HG03442 (cell line): ENCODE results near the gene TP53.

Source experiments
- ATAC-seq: cut with Tn5 transposase; IDR thresholded peaks from one replicate; pipeline ENCODE4 v1.9.1; 2021; ENCODE audit warnings: mild to moderate bottlenecking, moderate library complexity; ENCODE audit not compliant: unreplicated experiment

Gene TP53

GRCh38 chr17:7707446-7707845 is 20.2 kb upstream of the TP53 start:
- ATAC-seq = no peak

GRCh38 chr17:7706631-7707354 is 19.5 kb upstream of the TP53 start:
- no peak for ATAC-seq

GRCh38 chr17:7705269-7706255 is 18.3 kb upstream of the TP53 start:
- ATAC-seq = no peak

GRCh38 chr17:7704601-7705268 is 17.4 kb upstream of the TP53 start, which contains the start of gene EFNB3:
Gene EFNB3 (plus strand): TSS chr17:7705202. CDS start chr17:7705599, 397 bp downstream.
- no peak for ATAC-seq

GRCh38 chr17:7703584-7704479 is 16.5 kb upstream of the TP53 start:
- ATAC-seq = no peak

- no peak for ATAC-seq
Observed at GRCh38 chr17:7702776-7703175, 15.5 kb upstream of the TP53 start.

GRCh38 chr17:7701681-7702080 is 14.4 kb upstream of the TP53 start:
- ATAC-seq = no peak

GRCh38 chr17:7700510-7700909 is 13.2 kb upstream of the TP53 start:
- ATAC-seq = no peak

GRCh38 chr17:7697828-7698588 is 10.7 kb upstream of the TP53 start:
- ATAC-seq = no peak

- no peak for ATAC-seq
Observed at GRCh38 chr17:7695586-7695985, 8.3 kb upstream of the TP53 start.

- ATAC-seq = no peak
Observed at GRCh38 chr17:7688808-7689316, 1.6 kb upstream of the TP53 start.

GRCh38 chr17:7687908-7688807 is 868 bp upstream of the TP53 start, which contains the start of gene WRAP53:
Gene WRAP53 (plus strand): TSS chr17:7688477. CDS start chr17:7688649, 172 bp downstream.
- ATAC-seq = peak; percentile 62

- peak; percentile 39 for ATAC-seq
Observed at GRCh38 chr17:7686222-7687071, 843 bp downstream of the TP53 start.

- peak; percentile 58 for ATAC-seq
Observed at GRCh38 chr17:7685533-7686221, 1.6 kb downstream of the TP53 start.

GRCh38 chr17:7684851-7685532 is 2.3 kb downstream of the TP53 start:
- no peak for ATAC-seq
